Jurkat, Clone E6-1 (cell line): Measurements from ENCODE around the gene LDB3.

ENCODE experiments used
- DNase-seq: peaks from one replicate; pipeline ENCODE4 v3.0.0-alpha.2; 2011; ENCODE audit warnings: low read depth, low spot score
- H3K4me3 ChIP-seq: 2 replicates; pipeline ENCODE4 v1.5.1; 2011; ENCODE audit warnings: mild to moderate bottlenecking, low read length, control low read depth, moderate library complexity

LDB3 gene

DNA sequence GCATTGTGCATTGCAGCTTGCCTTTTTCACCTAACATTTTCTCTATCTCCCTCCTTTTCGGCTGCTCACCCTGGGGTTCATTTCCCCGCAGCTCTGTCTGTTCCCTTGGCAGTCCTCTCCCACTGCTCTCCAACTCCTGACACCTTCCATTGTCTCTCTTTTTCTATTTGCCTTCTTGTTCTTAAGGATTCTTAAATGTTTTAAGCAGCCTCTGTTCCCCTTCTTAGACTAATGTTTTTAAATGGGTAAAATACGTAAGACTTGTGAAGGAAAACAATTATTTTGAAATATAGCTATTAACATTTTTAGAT lies 107.5 kb downstream of the LDB3 start:
- no peak for DNase-seq
- no peak overlapping the region for H3K4me3 ChIP-seq

DNA sequence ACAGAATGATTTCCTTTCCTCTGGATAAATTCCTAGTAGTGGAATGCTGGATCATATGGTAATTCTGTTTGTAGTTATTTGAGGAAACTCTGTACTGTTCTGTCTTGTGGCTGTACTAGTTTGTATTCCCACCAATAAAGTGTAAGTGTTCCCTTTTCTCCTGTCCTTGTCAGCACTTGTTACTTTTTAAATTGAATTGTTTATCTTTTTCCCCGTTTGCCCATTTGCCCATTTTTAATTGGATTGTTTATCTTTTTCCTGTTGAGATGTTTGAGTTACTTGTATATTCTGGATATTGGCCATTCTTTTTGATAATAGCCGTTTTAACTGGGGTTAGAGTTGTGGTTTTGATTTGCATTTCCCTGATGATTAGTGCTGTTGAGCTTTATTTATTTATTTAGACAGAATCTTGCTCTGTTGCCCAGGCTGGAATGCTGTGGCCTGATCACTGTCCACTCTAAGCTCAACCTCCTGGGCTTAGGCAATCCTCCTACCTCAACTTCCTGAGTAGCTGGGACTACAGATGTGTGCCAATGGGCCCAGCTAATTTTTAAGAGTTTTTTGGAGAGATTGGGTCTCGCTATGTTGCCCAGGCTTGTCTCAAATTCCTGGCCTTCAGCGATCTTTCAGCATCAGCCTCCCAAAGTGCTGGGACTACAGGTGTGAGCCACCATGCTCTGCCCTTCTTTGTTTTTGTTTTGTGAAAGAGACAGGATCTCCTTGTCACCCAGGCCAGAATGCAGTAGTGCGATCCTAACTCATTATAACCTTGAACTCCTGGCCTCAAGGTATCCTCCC lies 111.1 kb downstream of the LDB3 start:
- DNase-seq = no peak
- no peak overlapping the region for H3K4me3 ChIP-seq

DNA sequence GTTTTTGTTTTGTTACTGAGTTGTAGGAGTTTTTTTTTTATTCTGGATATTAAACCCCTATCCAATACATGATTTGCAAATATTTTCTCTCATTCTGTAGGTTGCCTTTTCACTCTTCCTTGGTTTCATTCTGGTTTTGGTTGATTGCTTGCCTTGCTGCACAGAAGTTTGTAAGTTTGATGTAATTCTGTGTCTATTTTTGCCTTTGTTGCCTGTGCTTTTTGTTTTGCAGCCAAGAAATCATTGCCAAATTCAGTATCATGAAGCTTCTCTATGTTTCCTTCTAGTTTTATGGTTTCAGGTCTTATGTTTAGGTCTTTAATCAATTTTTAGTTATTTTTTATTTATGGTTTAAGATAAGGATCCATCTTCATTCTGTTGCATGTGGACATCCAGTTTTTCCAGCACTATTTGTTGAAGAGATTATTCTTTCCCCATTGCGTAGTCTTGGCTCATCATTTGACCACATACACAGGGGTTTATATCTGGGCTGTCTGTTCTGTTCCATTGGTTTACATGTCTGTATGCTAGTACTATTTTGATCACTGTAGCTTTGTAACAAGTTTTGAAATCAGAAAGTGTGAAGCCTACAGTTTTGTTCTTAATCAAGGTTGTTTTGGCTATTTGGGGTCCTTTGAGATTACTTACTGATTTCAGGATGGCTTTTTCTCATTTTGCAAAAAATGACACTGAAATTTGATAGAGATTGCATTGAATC lies 114.5 kb downstream of the LDB3 start:
- no peak overlapping the region for H3K4me3 ChIP-seq

DNA sequence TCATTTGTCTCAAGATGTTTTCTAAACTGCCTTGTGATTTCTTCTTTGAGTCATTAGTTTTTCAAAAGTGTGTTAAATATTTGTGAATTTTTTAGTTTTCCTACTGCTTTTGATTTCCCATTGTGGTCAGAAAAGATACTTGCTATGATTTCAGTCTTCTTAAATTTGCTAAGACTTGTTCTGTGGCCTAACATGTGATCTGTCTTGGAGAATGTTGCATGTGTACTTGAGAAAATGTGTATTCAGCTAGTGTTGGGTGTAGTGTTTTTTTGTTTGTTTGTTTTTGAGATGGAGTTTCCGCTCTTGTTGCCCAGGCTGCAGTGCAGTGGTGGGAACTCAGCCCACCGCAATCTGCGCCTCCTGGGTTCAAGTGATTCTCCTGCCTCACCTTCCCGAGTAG lies 116.7 kb downstream of the LDB3 start:
- H3K4me3 ChIP-seq = no peak overlapping the region
- no peak for DNase-seq

More for the DNA sequence above, 114.5 kb downstream of the LDB3 start:
- DNase-seq = no peak
